Activated naive CD4-positive, alpha-beta T cell treated with anti-CD3 and anti-CD28 coated beads, Interleukin-2, amount 50 U/mL, for 72 hours (primary cell): ENCODE measurements around the gene GNAT2. TPM values are rescaled to one million over a fixed set of nuclear protein-coding genes. Genes with fewer than 3 reads are reported as not detected.

Experiments used
- ATAC-seq, 2 donors: fragments of 150-1000 bp; cut with Tn5 transposase; 2 replicates each; pipeline ENCODE4 v1.10.0; 2021; ENCODE audit warnings: mild to moderate bottlenecking in 2 of 2, moderate library complexity in 2 of 2
- DNase-seq, 2 donors: peaks; one replicate each; pipeline ENCODE4 v3.0.0; 2021 to 2022; ENCODE audit warnings: low spot score in 2 of 2
- H3K27ac Mint-ChIP-seq, 2 donors: one replicate each; pipeline ENCODE4 v1.8.0; 2022; ENCODE audit warnings: mild to moderate bottlenecking in 2 of 2, mixed read lengths in 2 of 2
- H3K36me3 Mint-ChIP-seq, 2 donors: one replicate each; pipeline ENCODE4 v1.8.0; 2022; ENCODE audit warnings: mixed read lengths in 2 of 2
- H3K9me3 Mint-ChIP-seq, 2 donors: one replicate each; pipeline ENCODE4 v1.8.0; 2022; ENCODE audit warnings: mixed read lengths in 2 of 2
- total RNA-seq, 2 donors: library from RNA; stranded (reverse); gene quantifications; one replicate each; pipeline ENCODE4 v1.2.3, GENCODE V29; 2022

The GNAT2 gene
- total RNA-seq, 2 donors from 2014 or later: 0.34 TPM; not detected in 1

- H3K9me3 Mint-ChIP-seq: no peaks in the 10 kb centered on the region
- no peak for ATAC-seq
- no peak for DNase-seq
- H3K36me3 Mint-ChIP-seq: peaks cover 0 to 6% of the 10 kb centered on the region in 2 donors
- H3K27ac Mint-ChIP-seq: peak overlapping the region in 1 of 2 donors; percentile 56
Measured at GRCh38 chr1:109598655-109599054, 20.8 kb downstream of the GNAT2 start.

- ATAC-seq (no peak), DNase-seq (no peak)
- Mint-ChIP-seq H3K27ac (no peak overlapping the region), H3K36me3 (peaks cover 0 to 6% of the 10 kb centered on the region in 2 donors), H3K9me3 (no peaks in the 10 kb centered on the region)
Measured at GRCh38 chr1:109598156-109598555, 21.3 kb downstream of the GNAT2 start.

- Mint-ChIP-seq H3K36me3 (peaks cover 0 to 6% of the 10 kb centered on the region in 2 donors), H3K9me3 (no peaks in the 10 kb centered on the region), H3K27ac (peak overlapping the region in 1 of 2 donors; percentile 49)
- no peak for ATAC-seq
- no peak for DNase-seq
Measured at GRCh38 chr1:109595531-109595930, 23.9 kb downstream of the GNAT2 start.

GRCh38 chr1:109592916-109593315 lies 26.5 kb downstream of the GNAT2 start:
- Mint-ChIP-seq H3K9me3 (no peaks in the 10 kb centered on the region), H3K27ac (no peak overlapping the region), H3K36me3 (peaks cover 0 to 6% of the 10 kb centered on the region in 2 donors)
- ATAC-seq (no peak), DNase-seq (no peak)

- peak overlapping the region in 1 of 2 donors; percentile 51 for H3K27ac Mint-ChIP-seq
- H3K9me3 Mint-ChIP-seq: no peaks in the 10 kb centered on the region
- peaks cover 5 to 11% of the 10 kb centered on the region in 2 donors for H3K36me3 Mint-ChIP-seq
- DNase-seq: no peak
- no peak for ATAC-seq
Measured at GRCh38 chr1:109589679-109590078, 29.7 kb downstream of the GNAT2 start.

- H3K27ac Mint-ChIP-seq: no peak overlapping the region
- DNase-seq (no peak), ATAC-seq (no peak)
- H3K9me3 Mint-ChIP-seq: no peaks in the 10 kb centered on the region
- H3K36me3 Mint-ChIP-seq: peaks cover 5 to 11% of the 10 kb centered on the region in 2 donors
Measured at GRCh38 chr1:109589177-109589576, 30.2 kb downstream of the GNAT2 start.

GRCh38 chr1:109586055-109586454 lies 33.4 kb downstream of the GNAT2 start:
- no peaks in the 10 kb centered on the region for H3K9me3 Mint-ChIP-seq
- H3K36me3 Mint-ChIP-seq: peaks cover 5 to 11% of the 10 kb centered on the region in 2 donors
- H3K27ac Mint-ChIP-seq: peak overlapping the region in 1 of 2 donors; percentile 7
- ATAC-seq: no peak
- no peak for DNase-seq

GRCh38 chr1:109584766-109585165 lies 34.6 kb downstream of the GNAT2 start:
- Mint-ChIP-seq H3K9me3 (no peaks in the 10 kb centered on the region), H3K36me3 (peaks cover 5 to 11% of the 10 kb centered on the region in 2 donors), H3K27ac (no peak overlapping the region)
- ATAC-seq (no peak), DNase-seq (no peak)

- DNase-seq (no peak), ATAC-seq (no peak)
- Mint-ChIP-seq H3K36me3 (peaks cover 5 to 11% of the 10 kb centered on the region in 2 donors), H3K27ac (no peak overlapping the region), H3K9me3 (no peaks in the 10 kb centered on the region)
Measured at GRCh38 chr1:109582021-109582420, 37.4 kb downstream of the GNAT2 start.

GRCh38 chr1:109579491-109579890 lies 39.9 kb downstream of the GNAT2 start:
- no peak for ATAC-seq
- DNase-seq: no peak
- Mint-ChIP-seq H3K27ac (peak overlapping the region in 1 of 2 donors; percentile 68), H3K9me3 (no peaks in the 10 kb centered on the region), H3K36me3 (no peaks in the 10 kb centered on the region)

- Mint-ChIP-seq H3K27ac (peak overlapping the region in 1 of 2 donors; percentile 68), H3K9me3 (no peaks in the 10 kb centered on the region), H3K36me3 (no peaks in the 10 kb centered on the region)
- no peak for DNase-seq
- ATAC-seq: no peak
Measured at GRCh38 chr1:109578947-109579443, 40.4 kb downstream of the GNAT2 start.

GRCh38 chr1:109573785-109574184 lies 45.6 kb downstream of the GNAT2 start:
- ATAC-seq: no peak
- no peak for DNase-seq
- Mint-ChIP-seq H3K27ac (no peak overlapping the region), H3K9me3 (no peaks in the 10 kb centered on the region), H3K36me3 (no peaks in the 10 kb centered on the region)

- H3K36me3 Mint-ChIP-seq: no peaks in the 10 kb centered on the region
- H3K27ac Mint-ChIP-seq: no peak overlapping the region
- no peaks in the 10 kb centered on the region for H3K9me3 Mint-ChIP-seq
- DNase-seq: no peak
- no peak for ATAC-seq
Measured at GRCh38 chr1:109570414-109570813, 49.0 kb downstream of the GNAT2 start.

- Mint-ChIP-seq H3K36me3 (no peaks in the 10 kb centered on the region), H3K27ac (no peak overlapping the region), H3K9me3 (no peaks in the 10 kb centered on the region)
- ATAC-seq: no peak
- no peak for DNase-seq
Measured at GRCh38 chr1:109569323-109569722, 50.1 kb downstream of the GNAT2 start.

GRCh38 chr1:109567877-109568672 lies 51.3 kb downstream of the GNAT2 start:
- H3K36me3 Mint-ChIP-seq: no peaks in the 10 kb centered on the region
- H3K9me3 Mint-ChIP-seq: no peaks in the 10 kb centered on the region
- H3K27ac Mint-ChIP-seq: no peak overlapping the region
- DNase-seq (no peak), ATAC-seq (no peak)

- H3K36me3 Mint-ChIP-seq: no peaks in the 10 kb centered on the region
- ATAC-seq (no peak), DNase-seq (no peak)
- H3K27ac Mint-ChIP-seq: no peak overlapping the region
- H3K9me3 Mint-ChIP-seq: no peaks in the 10 kb centered on the region
Measured at GRCh38 chr1:109566982-109567381, 52.4 kb downstream of the GNAT2 start.

- Mint-ChIP-seq H3K9me3 (no peaks in the 10 kb centered on the region), H3K27ac (peak overlapping the region in 1 of 2 donors; percentile 63), H3K36me3 (no peaks in the 10 kb centered on the region)
- DNase-seq (no peak), ATAC-seq (no peak)
Measured at GRCh38 chr1:109565241-109565640, 54.2 kb downstream of the GNAT2 start.
